ENCODE results near the gene CDYL. TPM values are rescaled to one million over a fixed set of nuclear protein-coding genes. Genes with fewer than 3 reads are reported as not detected.

The CDYL gene
- total and polyA plus RNA-seq, 9 donors, result 9.9 to 71.3 (median 45.1) TPM

- no peak for TF ChIP-seq EP300 (IDR thresholded peaks at IDR 0.05)
- no peak for TF ChIP-seq CTCF (IDR thresholded peaks at IDR 0.05)
- TF ChIP-seq POLR2A (IDR thresholded peaks at IDR 0.05), result no peak
- H3K9me3 ChIP-seq, result no peaks in the 10 kb centered on the region
- 87 to 94% (median 89%) methylated on average over 13 of the region's 13 CpGs for WGBS, 3 donors
- H3K36me3 ChIP-seq, result no peaks in the 10 kb centered on the region
- intact Hi-C loops (cut with DNase I), result no loop called here
- no peaks in the 10 kb centered on the region for H3K27me3 ChIP-seq
- H3K4me1 ChIP-seq (ENCODE audit: insufficient read depth), result peaks cover 1% of the 10 kb centered on the region
- H3K27ac ChIP-seq, result no peak overlapping the region
- no peak for DNase-seq
- no peak overlapping the region for H3K4me3 ChIP-seq
Observed at GRCh38 chr6:4947716-4948115, 171.5 kb downstream of the CDYL start.

GRCh38 chr6:4948781-4949450 lies 172.7 kb downstream of the CDYL start:
- no peak overlapping the region for H3K4me3 ChIP-seq
- H3K27me3 ChIP-seq, result no peaks in the 10 kb centered on the region
- H3K9me3 ChIP-seq, result no peaks in the 10 kb centered on the region
- 92 to 94% (median 93%) methylated on average over 15 of the region's 15 CpGs for WGBS, 3 donors
- H3K27ac ChIP-seq, result no peak overlapping the region
- no peak for DNase-seq
- no peaks in the 10 kb centered on the region for H3K36me3 ChIP-seq
- intact Hi-C loops (cut with DNase I), result no loop called here
- TF ChIP-seq EP300 (IDR thresholded peaks at IDR 0.05), result no peak
- H3K4me1 ChIP-seq (ENCODE audit: insufficient read depth), result no peaks in the 10 kb centered on the region

- DNase-seq, result peak in 1 of 5 donors; percentile 7
- Histone ChIP-seq H3K36me3 (no peaks in the 10 kb centered on the region), H3K9me3 (no peaks in the 10 kb centered on the region), H3K4me3 (no peak overlapping the region), H3K4me1 (ENCODE audit: insufficient read depth) (no peaks in the 10 kb centered on the region), H3K27ac (no peak overlapping the region), H3K27me3 (no peaks in the 10 kb centered on the region)
- intact Hi-C loops (cut with DNase I), result no loop called here
- TF ChIP-seq POLR2A (IDR thresholded peaks at IDR 0.05), result no peak
- no peak for TF ChIP-seq CTCF (IDR thresholded peaks at IDR 0.05)
- TF ChIP-seq EP300 (IDR thresholded peaks at IDR 0.05), result no peak
- WGBS, 3 donors, result 96 to 98% (median 97%) methylated on average over 11 of the region's 11 CpGs
Observed at GRCh38 chr6:4950076-4950475, 173.9 kb downstream of the CDYL start.

- Histone ChIP-seq H3K9me3 (no peaks in the 10 kb centered on the region), H3K27me3 (no peaks in the 10 kb centered on the region), H3K36me3 (no peaks in the 10 kb centered on the region), H3K27ac (no peak overlapping the region), H3K4me1 (ENCODE audit: insufficient read depth) (no peaks in the 10 kb centered on the region), H3K4me3 (no peak overlapping the region)
- intact Hi-C loops (cut with DNase I), result no loop called here
- no peak for TF ChIP-seq CTCF (IDR thresholded peaks at IDR 0.05)
- no peak for TF ChIP-seq POLR2A (IDR thresholded peaks at IDR 0.05)
- no peak for TF ChIP-seq EP300 (IDR thresholded peaks at IDR 0.05)
- WGBS, 3 donors, result 88 to 90% (median 89%) methylated on average over 14 of the region's 14 CpGs
- DNase-seq, result peak in 1 of 5 donors; percentile 1
Observed at GRCh38 chr6:4950836-4951533, 174.8 kb downstream of the CDYL start.

- Histone ChIP-seq H3K27ac (no peak overlapping the region), H3K4me3 (no peak overlapping the region), H3K36me3 (no peaks in the 10 kb centered on the region), H3K27me3 (no peaks in the 10 kb centered on the region), H3K4me1 (ENCODE audit: insufficient read depth) (no peaks in the 10 kb centered on the region), H3K9me3 (no peaks in the 10 kb centered on the region)
- TF ChIP-seq CTCF (IDR thresholded peaks at IDR 0.05), result no peak
- TF ChIP-seq POLR2A (IDR thresholded peaks at IDR 0.05), result no peak
- TF ChIP-seq EP300 (IDR thresholded peaks at IDR 0.05), result no peak
- DNase-seq, result peak in 1 of 5 donors; percentile 2
- intact Hi-C loops (cut with DNase I), result no loop called here
- WGBS, 3 donors, result 96 to 97% (median 96%) methylated on average over 12 of the region's 12 CpGs
Observed at GRCh38 chr6:4953440-4953839, 177.2 kb downstream of the CDYL start.

All from ovary (tissue), 9 donors.